Thoracic aorta (tissue), 2 donors: ENCODE measurements around the gene RFTN1. TPM values are rescaled to one million over a fixed set of nuclear protein-coding genes. Genes with fewer than 3 reads are reported as not detected.
A peak's percentile ranks its signal among the peaks of the same experiment; 100 is the strongest.
"Not testable (repeated sequence)": the region's sequence is repeated elsewhere in the genome, so short reads cannot be mapped to it uniquely, and the experiment has no call there.

Experiments
- ATAC-seq: fragments of 150-250 bp; one replicate; pipeline ENCODE4 v1.8.0; 2017; ENCODE audit warnings: low read depth; ENCODE audit not compliant: insufficient number of reproducible peaks, low FRiP score
- DNase-seq: peaks from one replicate; pipeline ENCODE4 v3.0.0-alpha.2; 2020; ENCODE audit warnings: low spot score
- H3K27ac ChIP-seq, 2 donors: fragments of 200-600 bp; sonication (generic); 1 replicate in 1 of 2; 2 replicates in 1 of 2; pipeline ENCODE4 v1.5.1; 2016; ENCODE audit warnings: mild to moderate bottlenecking in 2 of 2, moderate library complexity in 2 of 2
- H3K27me3 ChIP-seq: fragments of 200-600 bp; sonication (generic); replicated peaks from 2 replicates; pipeline ENCODE4 v1.6.0; 2016; ENCODE audit warnings: mild to moderate bottlenecking; ENCODE audit not compliant: insufficient read depth
- H3K36me3 ChIP-seq: fragments of 200-600 bp; sonication (generic); one replicate; pipeline ENCODE4 v1.5.1; 2016
- H3K4me1 ChIP-seq, 2 donors: fragments of 200-600 bp; sonication (generic); 1 replicate in 1 of 2; 2 replicates in 1 of 2; pipeline versions ENCODE4 v1.5.1 to v1.6.0; 2016; ENCODE audit warnings: low read depth in 2 of 2, mild to moderate bottlenecking in 1 of 2; ENCODE audit not compliant: control insufficient read depth in 1 of 2
- H3K4me3 ChIP-seq: fragments of 200-600 bp; sonication (generic); 2 replicates; pipeline ENCODE4 v1.5.1; 2016; ENCODE audit warnings: mild to moderate bottlenecking
- H3K9me3 ChIP-seq: fragments of 200-600 bp; sonication (generic); 2 replicates; pipeline ENCODE4 v1.5.1; 2016
- CTCF ChIP-seq: fragments of 200-600 bp; sonication (generic); IDR thresholded peaks from one replicate; pipeline ENCODE4 v1.5.1; 2019; ENCODE audit warnings: antibody characterized with exemption
- total RNA-seq, 2 donors: library from RNA; depleted of rRNA; stranded (reverse); fragments of >200 nt; gene quantifications; one replicate each; pipeline versions ENCODE4 v1.1.0 to v1.2.3, GENCODE V29; 2016

RFTN1 gene
- total RNA-seq, 2 donors from 2014 or later: 69.7 to 108 TPM

- no peaks in the 10 kb centered on the region for H3K27me3 ChIP-seq
- H3K36me3 ChIP-seq: peaks cover 8% of the 10 kb centered on the region
- H3K27ac ChIP-seq: peak overlapping the region in 1 of 2 donors; percentile 50
- DNase-seq (no peak), ATAC-seq (no peak)
- H3K9me3 ChIP-seq: no peaks in the 10 kb centered on the region
- no peak for TF ChIP-seq CTCF
- H3K4me3 ChIP-seq: no peak overlapping the region
- peaks cover 25 to 44% of the 10 kb centered on the region in 2 donors for H3K4me1 ChIP-seq
Measured at GRCh38 chr3:16496008-16496407, 17.5 kb downstream of the RFTN1 start.

- peak overlapping the region; percentile 42 to 50 for H3K27ac ChIP-seq
- no peaks in the 10 kb centered on the region for H3K9me3 ChIP-seq
- H3K4me3 ChIP-seq: peak overlapping the region; percentile 40
- no peak for ATAC-seq
- H3K36me3 ChIP-seq: peaks cover 8% of the 10 kb centered on the region
- DNase-seq: no peak
- TF ChIP-seq CTCF: no peak
- no peaks in the 10 kb centered on the region for H3K27me3 ChIP-seq
- peaks cover 25 to 43% of the 10 kb centered on the region in 2 donors for H3K4me1 ChIP-seq
Measured at GRCh38 chr3:16494814-16495431, 18.6 kb downstream of the RFTN1 start.

DNA sequence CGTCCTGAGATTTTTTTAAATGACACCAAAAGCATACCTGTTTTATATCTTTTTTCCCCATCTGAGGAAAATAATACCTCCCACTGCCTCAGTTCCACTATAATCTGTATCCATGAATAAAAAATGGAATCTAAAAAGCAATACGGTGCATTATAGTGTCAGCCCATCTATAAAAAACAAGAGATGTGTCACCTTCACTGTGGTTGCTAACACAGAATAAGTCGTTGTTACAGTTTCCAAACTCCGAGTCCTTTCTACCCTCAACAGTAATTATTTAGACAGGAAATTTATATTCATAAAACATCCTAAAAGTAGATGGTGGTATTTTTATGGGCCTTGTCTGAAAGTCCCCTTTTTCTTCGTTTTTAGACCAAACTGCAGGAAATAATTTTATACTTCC, 19.4 kb downstream of the RFTN1 start:
- Histone ChIP-seq H3K4me1 (peaks cover 25 to 35% of the 10 kb centered on the region in 2 donors), H3K4me3 (no peak overlapping the region), H3K27me3 (no peaks in the 10 kb centered on the region), H3K27ac (no peak overlapping the region), H3K36me3 (peaks cover 8% of the 10 kb centered on the region), H3K9me3 (no peaks in the 10 kb centered on the region)
- no peak for TF ChIP-seq CTCF
- DNase-seq: no peak
- no peak for ATAC-seq

DNA sequence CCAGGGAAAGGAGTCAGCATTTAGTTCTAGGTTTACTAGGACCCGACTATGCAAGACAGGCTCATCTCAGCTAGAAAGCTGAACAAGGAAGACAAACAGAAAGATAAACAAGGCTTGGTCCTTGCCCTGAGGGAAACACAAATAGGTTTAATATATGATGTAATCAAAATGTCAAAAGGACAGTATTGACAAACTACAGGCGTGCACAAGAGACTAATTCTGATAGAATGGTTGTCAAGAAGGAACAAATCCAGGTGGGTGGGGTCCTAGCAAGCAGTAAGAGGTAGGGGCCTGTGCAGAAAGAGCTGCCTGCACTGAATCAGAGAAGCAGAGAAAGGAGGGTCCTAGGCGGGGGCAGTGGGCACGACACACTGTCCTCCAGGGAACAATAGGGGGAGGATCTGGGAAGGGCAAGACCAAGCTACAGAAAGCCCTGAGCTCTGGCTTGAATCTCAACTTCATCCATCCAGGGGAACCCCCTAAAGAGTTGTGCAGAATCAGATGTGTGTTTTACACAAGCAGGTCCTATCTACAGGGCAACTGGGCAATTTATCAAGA, 23.4 kb downstream of the RFTN1 start:
- Histone ChIP-seq H3K4me3 (no peak overlapping the region), H3K4me1 (peaks cover 9 to 25% of the 10 kb centered on the region in 2 donors), H3K27me3 (no peaks in the 10 kb centered on the region), H3K9me3 (no peaks in the 10 kb centered on the region), H3K36me3 (peaks cover 8% of the 10 kb centered on the region), H3K27ac (no peak overlapping the region)
- no peak for TF ChIP-seq CTCF
- DNase-seq: no peak
- ATAC-seq: no peak

GRCh38 chr3:16489326-16490061, 24.0 kb downstream of the RFTN1 start:
- not testable (repeated sequence) for DNase-seq, H3K9me3 ChIP-seq, H3K36me3 ChIP-seq, ATAC-seq, H3K27me3 ChIP-seq, H3K27ac ChIP-seq, H3K4me3 ChIP-seq
- H3K4me1 ChIP-seq: peaks cover 9 to 25% of the 10 kb centered on the region in 2 donors
